ENCODE data around the gene ANXA3.
A peak's percentile ranks its signal among the peaks of the same experiment; 100 is the strongest.

The ANXA3 gene

GRCh38 chr4:78566834-78567499 lies 15.4 kb downstream of the ANXA3 start:
- H3K4me3 ChIP-seq (ENCODE audit: low read depth, low read length), result no peak overlapping the region
- POLR2A ChIA-PET, result interaction anchor here (1.0 kb wide), 1 partner anchor 210 kb away, joined by 3 read pairs; no protein-coding TSS in a partner anchor
- no peak for DNase-seq (ENCODE audit: low read depth, low spot score)
- no peak for TF ChIP-seq CTCF (IDR thresholded peaks at IDR 0.05; ENCODE audit: insufficient read depth, low read length, missing control alignments)
- CTCF ChIA-PET, result no interaction called here

GRCh38 chr4:78567500-78568060 lies 16.0 kb downstream of the ANXA3 start:
- ChIA-PET POLR2A (interaction anchor here (1.0 kb wide), 1 partner anchor 209 kb away, joined by 3 read pairs; no protein-coding TSS in a partner anchor), CTCF (no interaction called here)
- no peak for DNase-seq (ENCODE audit: low read depth, low spot score)

GRCh38 chr4:78568640-78569305 lies 17.2 kb downstream of the ANXA3 start:
- CTCF ChIA-PET, result interaction anchor here (1.1 to 1.7 kb wide), 5 partner anchors 24 to 295 kb away, joined by 3 to 7 read pairs (median 5); no protein-coding TSS in a partner anchor

More at GRCh38 chr4:78567500-78568060, 16.0 kb downstream of the ANXA3 start:
- TF ChIP-seq CTCF (IDR thresholded peaks at IDR 0.05; ENCODE audit: insufficient read depth, low read length, missing control alignments), result no peak
- H3K4me3 ChIP-seq (ENCODE audit: low read depth, low read length), result no peak overlapping the region

GRCh38 chr4:78569306-78569821 lies 17.8 kb downstream of the ANXA3 start:
- DNase-seq (ENCODE audit: low read depth, low spot score), result peak; percentile 53
- ChIA-PET CTCF (interaction anchor here (1.1 to 1.8 kb wide), 6 partner anchors 8 to 295 kb away, joined by 3 to 7 read pairs (median 4); no protein-coding TSS in a partner anchor), POLR2A (interaction anchor here (0.6 kb wide), 2 partner anchors 120 to 533 kb away, joined by 3 read pairs; no protein-coding TSS in a partner anchor)
- no peak for TF ChIP-seq CTCF (IDR thresholded peaks at IDR 0.05; ENCODE audit: insufficient read depth, low read length, missing control alignments)
- H3K4me3 ChIP-seq (ENCODE audit: low read depth, low read length), result peak overlapping the region; percentile 15; the same call in 1 of the 2 replicates

More at GRCh38 chr4:78568640-78569305, 17.2 kb downstream of the ANXA3 start:
- POLR2A ChIA-PET, result interaction anchor here (0.6 kb wide), 1 partner anchor 120 kb away, joined by 3 read pairs; no protein-coding TSS in a partner anchor
- no peak for TF ChIP-seq CTCF (IDR thresholded peaks at IDR 0.05; ENCODE audit: insufficient read depth, low read length, missing control alignments)
- DNase-seq (ENCODE audit: low read depth, low spot score), result no peak
- 0 out of 2 replicates have a peak overlapping the region, but pooled peaks have one; percentile 2 for H3K4me3 ChIP-seq (ENCODE audit: low read depth, low read length)

- TF ChIP-seq CTCF (IDR thresholded peaks at IDR 0.05; ENCODE audit: insufficient read depth, low read length, missing control alignments), result no peak
- H3K4me3 ChIP-seq (ENCODE audit: low read depth, low read length), result no peak overlapping the region
- ChIA-PET CTCF (interaction anchor here (1.4 to 1.8 kb wide), 3 partner anchors 8 to 294 kb away, joined by 3 to 7 read pairs (median 3); no protein-coding TSS in a partner anchor), POLR2A (no interaction called here)
- no peak for DNase-seq (ENCODE audit: low read depth, low spot score)
Observed at GRCh38 chr4:78570117-78570516, 18.5 kb downstream of the ANXA3 start.

Measured in AG04449 (cell line).